ENCODE measurements around the gene HLA-DQB1.
"Not testable (repeated sequence)": the region's sequence is repeated elsewhere in the genome, so short reads cannot be mapped to it uniquely, and the experiment has no call there.

HLA-DQB1 gene

DNA sequence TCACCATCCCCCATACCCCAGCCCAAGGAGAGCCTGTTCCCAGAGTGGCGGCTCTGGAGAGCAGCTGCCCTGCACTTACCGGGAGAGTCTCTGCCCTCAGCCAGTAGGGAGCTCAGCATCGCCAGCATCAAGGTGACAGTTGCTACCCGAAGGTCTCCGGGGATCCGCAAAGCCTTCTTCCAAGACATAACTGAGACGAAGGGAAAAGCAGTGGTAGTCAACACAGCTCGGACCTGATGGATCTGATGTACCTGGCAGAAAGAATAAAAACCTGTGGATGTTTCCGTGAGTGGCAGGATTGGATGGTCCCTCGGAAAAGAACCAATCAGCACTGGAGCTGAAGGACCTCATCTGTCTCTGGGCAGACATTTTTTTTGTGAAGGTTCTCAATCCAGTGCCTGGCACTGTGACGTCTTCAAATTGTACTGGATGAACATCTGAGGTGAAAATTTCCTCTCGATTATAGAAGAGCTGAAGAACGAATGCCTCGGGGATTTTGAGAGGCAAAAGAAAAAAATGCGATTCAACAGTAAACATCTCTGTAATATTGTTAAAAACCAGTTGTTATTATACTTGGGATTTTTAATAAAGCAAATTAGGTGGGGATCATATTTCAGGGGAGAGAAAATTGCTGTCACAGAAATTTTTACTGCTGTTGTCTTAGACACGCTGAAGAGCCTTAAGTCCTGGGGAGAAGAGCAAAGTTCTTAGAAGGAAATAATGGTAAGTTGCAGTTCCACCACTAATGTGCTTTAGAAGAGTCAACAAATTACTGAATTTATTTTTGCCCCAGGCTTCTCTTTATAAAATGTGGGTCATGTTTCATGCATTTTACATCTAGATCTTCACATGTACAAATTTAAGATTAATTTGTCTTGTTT is at the start of gene HLA-DQB1:
Gene HLA-DQB1, minus strand, starts transcription at position 238 of the 881 bp plus-strand sequence. Its CDS starts 50 bp downstream, at position 188.
- DNase-seq = peak; percentile 4

- DNase-seq = no peak
These were observed 46.8 kb upstream of the HLA-DQB1 start for GRCh38 chr6:32713241-32713640.

GRCh38 chr6:32709625-32710024 is 43.2 kb upstream of the HLA-DQB1 start:
- DNase-seq = no peak

DNA sequence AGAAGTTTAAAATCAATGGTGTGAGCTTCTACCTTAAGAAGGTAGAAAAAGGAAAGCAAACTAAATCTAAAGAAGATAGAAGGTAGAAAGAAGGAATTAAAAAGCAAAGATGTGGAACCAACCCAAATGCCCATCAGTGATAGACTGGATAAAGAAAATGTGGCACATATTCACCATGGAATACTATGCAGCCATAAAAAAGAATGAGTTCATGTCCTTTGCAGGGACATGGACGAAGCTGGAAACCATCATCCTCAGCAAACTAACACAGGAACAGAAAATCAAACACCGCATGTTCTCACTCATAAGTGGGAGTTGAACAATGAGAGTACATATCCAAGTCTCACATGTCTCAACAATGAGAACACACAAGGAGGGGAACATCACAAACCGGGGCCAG is 38.7 kb upstream of the HLA-DQB1 start:
- not testable (repeated sequence) for DNase-seq

- no peak for DNase-seq
These were observed 36.9 kb upstream of the HLA-DQB1 start for GRCh38 chr6:32703347-32703746.

DNA sequence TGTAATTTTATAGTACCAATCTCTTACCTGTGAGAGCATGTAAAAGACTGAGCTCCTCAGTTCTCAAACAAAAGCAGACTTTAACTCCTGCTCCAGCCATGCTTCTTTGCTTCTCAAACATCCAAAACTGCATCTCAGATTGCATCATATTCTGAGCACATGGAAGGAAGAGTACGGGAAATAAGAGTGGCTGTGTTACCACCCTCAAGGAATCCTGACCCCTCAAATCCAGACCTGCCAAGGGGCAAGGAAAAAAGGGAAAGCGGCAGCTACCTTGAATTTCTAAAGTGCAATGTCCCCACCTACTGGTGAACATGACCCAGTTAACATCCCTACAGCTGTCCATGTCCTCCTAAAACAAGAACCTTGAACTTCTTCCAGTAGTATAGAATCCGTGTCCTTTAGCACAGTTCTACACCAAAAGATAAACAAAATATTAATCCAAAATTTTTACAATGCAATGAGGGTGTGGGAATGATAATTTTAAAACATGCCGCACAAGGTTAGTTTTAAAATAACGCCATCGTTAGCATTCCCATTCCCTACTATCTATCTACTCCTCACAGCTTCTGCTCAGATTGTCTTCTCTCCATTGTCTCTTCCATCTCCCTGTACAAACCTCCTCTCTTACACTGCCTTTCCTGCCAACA is 34.1 kb upstream of the HLA-DQB1 start:
- DNase-seq = peak; percentile 55

- DNase-seq = no peak
These were observed 30.6 kb upstream of the HLA-DQB1 start for GRCh38 chr6:32697031-32697430.

DNA sequence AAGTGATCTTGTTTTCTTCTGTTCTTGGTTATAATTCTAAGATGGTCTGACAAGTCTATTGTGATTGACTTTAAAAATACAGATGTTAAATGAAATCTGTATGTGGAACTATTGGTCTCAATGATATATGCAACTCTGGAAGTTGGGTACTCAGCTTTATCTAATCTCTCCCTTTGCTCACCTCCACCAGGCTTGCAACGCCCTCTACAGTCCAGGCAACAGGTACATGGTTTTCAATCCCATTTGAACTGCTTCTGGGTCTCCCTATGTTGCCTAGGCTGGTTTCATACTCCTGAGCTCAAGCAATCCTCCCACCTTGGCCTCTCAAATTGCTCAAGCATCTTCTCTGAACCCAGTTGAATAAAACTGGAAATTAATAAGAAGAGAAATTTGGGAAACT is 25.6 kb upstream of the HLA-DQB1 start:
- peak; percentile 6 for DNase-seq

DNA sequence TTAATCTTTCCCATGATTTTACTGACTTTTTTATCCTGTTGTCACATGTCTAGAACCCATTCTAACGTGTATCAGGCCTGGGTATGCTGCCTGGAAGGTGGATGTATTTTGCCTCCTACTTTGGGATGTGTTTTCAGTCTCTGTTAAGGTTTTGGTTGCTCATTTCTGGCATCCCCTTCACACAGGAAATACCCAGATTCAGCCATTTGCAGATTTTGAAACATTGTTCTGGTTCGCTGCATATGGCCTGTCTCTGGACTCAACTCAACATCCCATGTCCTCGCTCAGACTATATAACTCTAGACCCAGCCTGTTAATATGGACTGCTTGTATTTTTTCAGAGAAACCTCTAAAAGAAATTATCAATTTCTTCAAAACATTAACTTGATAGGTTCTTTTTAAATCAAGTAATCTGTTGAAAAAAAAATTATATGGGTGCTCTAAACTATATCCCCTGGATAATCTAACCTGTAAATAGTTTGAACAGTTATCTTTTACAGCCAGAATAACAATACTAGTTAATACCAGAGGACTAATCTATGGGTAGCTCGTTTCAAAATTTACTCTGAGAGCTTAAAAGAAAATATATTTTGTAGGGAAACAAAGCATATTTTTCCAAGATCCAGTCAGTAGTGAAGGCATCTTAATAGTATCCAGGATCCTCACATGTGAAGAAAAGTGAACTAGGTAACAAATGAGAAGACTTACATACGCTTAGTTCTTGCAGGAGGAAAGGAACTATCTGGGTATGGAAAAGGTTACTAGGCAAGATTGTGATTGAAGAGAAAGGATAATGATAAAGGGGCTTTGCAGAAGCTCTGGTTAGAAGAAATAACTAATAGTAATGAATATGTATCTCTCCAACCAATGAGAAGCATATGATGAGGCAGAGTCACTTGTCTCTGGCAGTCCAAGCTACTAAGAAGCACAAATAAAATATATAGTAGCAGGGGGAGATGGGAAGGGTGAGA is 23.4 kb upstream of the HLA-DQB1 start:
- no peak for DNase-seq

DNA sequence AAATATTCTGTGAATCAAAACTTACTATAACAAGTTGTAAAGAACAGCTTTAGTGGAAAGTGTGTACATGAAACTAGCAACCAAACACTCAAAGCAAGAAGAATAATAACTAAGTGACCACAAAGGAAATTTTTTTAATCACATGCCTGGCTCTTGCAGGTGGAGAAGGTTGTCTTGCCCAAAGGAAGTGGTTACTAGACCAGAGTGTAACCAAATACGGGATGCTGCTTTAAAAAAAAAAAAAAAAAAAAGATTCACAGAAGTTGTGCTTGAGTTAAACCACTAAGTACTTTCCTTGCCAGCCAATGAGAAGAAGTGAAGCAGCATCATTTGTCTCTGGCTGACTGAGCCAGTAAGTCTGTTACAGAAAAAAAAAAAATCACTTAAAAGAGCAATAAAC is 19.1 kb upstream of the HLA-DQB1 start:
- DNase-seq = no peak

DNA sequence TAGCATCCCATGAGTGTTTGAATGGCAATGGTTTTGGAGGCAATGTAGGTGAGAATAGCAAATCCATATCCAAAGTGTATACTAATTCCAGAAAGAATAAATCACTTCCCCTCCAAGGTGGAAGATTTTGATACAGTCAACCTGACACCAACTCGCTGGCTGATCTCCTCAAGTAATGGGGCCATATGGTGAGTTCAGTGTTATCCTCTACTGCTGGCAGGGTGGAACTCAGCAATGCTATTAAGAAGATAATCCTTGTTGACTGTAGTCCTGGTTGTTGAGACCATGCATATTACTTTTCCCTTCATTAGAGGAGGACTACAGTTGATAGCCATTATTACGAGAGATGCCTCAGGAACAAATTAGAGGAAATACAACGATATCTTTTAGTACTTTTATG is 17.8 kb upstream of the HLA-DQB1 start:
- DNase-seq = no peak

DNA sequence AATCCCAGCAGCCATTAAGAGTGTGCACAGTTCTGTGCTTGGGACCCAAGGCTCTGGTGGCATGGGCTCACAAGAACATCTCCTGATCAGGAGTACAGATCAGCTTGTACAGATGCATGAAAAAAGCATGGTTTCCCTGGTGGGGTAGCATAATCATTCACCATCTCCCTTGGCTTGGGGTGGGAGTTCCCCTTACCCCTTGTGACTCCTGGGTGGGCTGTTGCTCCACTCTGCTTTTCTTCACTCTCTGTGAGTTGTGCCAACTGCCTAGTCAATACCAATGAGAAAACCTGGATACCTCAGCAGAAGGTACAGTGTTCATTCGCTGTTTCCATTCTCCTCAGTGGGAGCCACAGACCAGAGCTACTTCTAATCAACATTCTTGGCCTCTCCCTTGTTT is 13.6 kb upstream of the HLA-DQB1 start:
- DNase-seq = no peak

DNA sequence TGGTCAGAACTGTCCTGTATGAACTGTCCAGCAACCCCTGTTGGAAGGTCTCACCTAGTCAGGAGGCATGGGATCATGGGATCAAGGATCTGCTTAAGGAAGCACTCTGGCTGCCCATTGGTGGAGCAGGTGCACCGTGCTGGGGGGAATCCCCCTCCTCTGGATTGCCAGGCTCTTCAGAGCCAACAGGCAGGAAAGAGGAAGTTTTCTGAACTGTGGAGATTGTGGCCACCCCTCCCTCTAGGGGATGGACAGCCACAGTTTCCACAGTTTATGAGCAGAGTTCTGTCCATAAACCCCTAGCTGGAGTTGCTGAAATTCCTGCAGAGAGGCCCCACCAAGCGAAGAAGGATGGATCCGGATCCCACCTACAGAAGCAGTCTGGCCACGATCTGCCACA is 13.0 kb upstream of the HLA-DQB1 start:
- no peak for DNase-seq

DNA sequence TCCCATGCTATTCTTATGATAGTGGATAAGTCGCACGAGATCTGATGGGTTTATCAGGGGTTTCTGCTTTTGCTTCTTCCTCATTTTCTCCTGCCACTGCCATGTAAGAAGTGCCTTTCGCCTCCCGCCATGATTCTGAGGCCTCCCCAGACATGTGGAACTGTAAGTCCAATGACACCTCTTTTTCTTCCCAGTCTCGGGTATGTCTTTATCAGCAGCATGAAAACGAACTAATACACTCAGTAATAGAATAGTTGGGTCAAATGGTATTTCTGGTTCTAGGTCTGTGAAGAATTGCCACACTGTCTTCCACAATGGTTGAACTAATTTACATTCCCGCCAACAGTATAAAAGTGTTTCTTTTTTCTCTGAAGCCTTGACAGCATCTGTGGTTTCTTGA is 7.7 kb upstream of the HLA-DQB1 start:
- not testable (repeated sequence) for DNase-seq

DNA sequence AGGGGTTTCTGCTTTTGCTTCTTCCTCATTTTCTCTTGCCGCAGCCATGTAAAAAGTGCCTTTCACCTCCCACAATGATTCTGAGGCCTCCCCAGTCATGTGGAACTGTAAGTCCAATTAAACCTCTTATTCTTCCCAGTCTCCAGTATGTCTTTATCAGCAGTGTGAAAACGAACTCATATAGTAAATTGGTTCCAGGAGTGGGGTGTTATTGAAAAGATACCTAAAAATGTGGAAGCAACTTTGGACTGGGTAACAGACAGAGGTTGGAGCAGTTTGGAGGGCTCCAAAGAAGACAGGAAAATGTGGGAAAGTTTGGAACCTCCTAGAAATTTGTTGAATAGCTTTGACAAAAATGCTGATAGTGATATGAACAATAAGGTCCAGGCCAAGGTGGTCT is 5.5 kb upstream of the HLA-DQB1 start:
- not testable (repeated sequence) for DNase-seq

DNA sequence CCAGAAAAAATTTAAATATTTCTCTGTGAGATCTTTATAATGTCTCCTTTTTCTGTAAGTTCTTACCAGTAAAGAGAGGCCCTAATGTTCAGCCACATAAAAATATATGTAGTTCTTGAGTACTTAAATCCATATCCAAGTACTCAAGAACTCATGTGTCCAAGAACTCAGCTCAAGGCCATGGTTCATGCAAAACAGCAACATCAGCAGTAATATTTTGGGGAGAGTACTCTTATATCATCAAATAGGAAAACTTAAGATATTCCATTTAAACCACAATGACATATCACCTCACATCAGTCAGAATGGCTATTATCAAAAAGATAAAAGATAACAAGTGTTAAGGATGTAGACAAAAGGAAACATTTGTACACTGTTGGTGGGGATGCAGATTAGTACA is 3.4 kb upstream of the HLA-DQB1 start:
- no peak for DNase-seq

- DNase-seq = no peak
These were observed 2.8 kb upstream of the HLA-DQB1 start for GRCh38 chr6:32669240-32669639.

GRCh38 chr6:32668226-32668747 is 1.8 kb upstream of the HLA-DQB1 start:
- DNase-seq = no peak

- no peak for DNase-seq
These were observed 796 bp downstream of the HLA-DQB1 start for GRCh38 chr6:32665661-32666060.

GRCh38 chr6:32664827-32665362 is 1.6 kb downstream of the HLA-DQB1 start:
- DNase-seq = no peak

- no peak for DNase-seq
These were observed 2.1 kb downstream of the HLA-DQB1 start for GRCh38 chr6:32664354-32664753.

GRCh38 chr6:32662836-32663235 is 3.6 kb downstream of the HLA-DQB1 start:
- DNase-seq = no peak

- no peak for DNase-seq
These were observed 4.4 kb downstream of the HLA-DQB1 start for GRCh38 chr6:32662099-32662498.
